Duodenal mucosa (tissue), 2 donors: Measurements from ENCODE around the gene JKAMP.
A peak's percentile ranks its signal among the peaks of the same experiment; 100 is the strongest.
"Not testable (repeated sequence)": the region's sequence is repeated elsewhere in the genome, so short reads cannot be mapped to it uniquely, and the experiment has no call there.

Source experiments
- H3K27ac ChIP-seq: one replicate; pipeline ENCODE4 v1.7.0; 2013; ENCODE audit warnings: low read depth, low read length
- H3K27me3 ChIP-seq, 2 donors: one replicate each; pipeline ENCODE4 v1.7.0; 2013; ENCODE audit warnings: low read length in 2 of 2, control low read depth in 1 of 2; ENCODE audit not compliant: insufficient read depth in 2 of 2, control insufficient read depth in 1 of 2
- H3K36me3 ChIP-seq, 2 donors: one replicate each; pipeline ENCODE4 v1.7.0; 2013; ENCODE audit warnings: low read length in 2 of 2, control low read depth in 1 of 2; ENCODE audit not compliant: insufficient read depth in 2 of 2, control insufficient read depth in 1 of 2
- H3K4me1 ChIP-seq, 2 donors: one replicate each; pipeline ENCODE4 v1.7.0; 2013; ENCODE audit warnings: low read length in 2 of 2, control low read depth in 1 of 2; ENCODE audit not compliant: insufficient read depth in 2 of 2, control insufficient read depth in 1 of 2
- H3K4me3 ChIP-seq, 2 donors: one replicate each; pipeline ENCODE4 v1.7.0; 2013; ENCODE audit warnings: low read length in 2 of 2, low read depth in 1 of 2
- H3K9ac ChIP-seq, 2 donors: one replicate each; pipeline ENCODE4 v1.7.0; 2013; ENCODE audit warnings: low read length in 2 of 2, low read depth in 1 of 2
- H3K9me3 ChIP-seq, 2 donors: one replicate each; pipeline ENCODE4 v1.7.0; 2013; ENCODE audit warnings: low read length in 2 of 2, control low read depth in 1 of 2; ENCODE audit not compliant: control insufficient read depth in 1 of 2

Gene JKAMP

GRCh38 chr14:59483819-59484638, at the start of gene JKAMP, which contains the start of gene L3HYPDH:
JKAMP (plus strand) TSS chr14:59484517; CDS start chr14:59484590, 73 bp downstream.
L3HYPDH (minus strand) TSS chr14:59484408; CDS start chr14:59484316, 92 bp downstream.
- Histone ChIP-seq H3K9me3 (no peaks in the 10 kb centered on the region), H3K27me3 (no peaks in the 10 kb centered on the region), H3K9ac (peak within 1 kb of the TSS; percentile 76 to 85), H3K36me3 (peaks cover under 1 to 3% of the 10 kb centered on the region in 2 donors), H3K27ac (peak within 1 kb of the TSS; percentile 79), H3K4me1 (peaks cover 46% of the 10 kb centered on the region in 2 donors), H3K4me3 (peak within 1 kb of the TSS; percentile 80 to 99)

GRCh38 chr14:59435101-59435500, 49.2 kb upstream of the JKAMP start:
- Histone ChIP-seq H3K36me3 (no peaks in the 10 kb centered on the region), H3K4me1 (no peaks in the 10 kb centered on the region), H3K27ac (no peak overlapping the region), H3K9ac (no peak overlapping the region), H3K4me3 (no peak overlapping the region), H3K27me3 (no peaks in the 10 kb centered on the region), H3K9me3 (no peaks in the 10 kb centered on the region)

- Histone ChIP-seq H3K9me3 (no peaks in the 10 kb centered on the region), H3K9ac (no peak overlapping the region), H3K27me3 (no peaks in the 10 kb centered on the region), H3K4me3 (no peak overlapping the region), H3K27ac (no peak overlapping the region), H3K36me3 (no peaks in the 10 kb centered on the region), H3K4me1 (no peaks in the 10 kb centered on the region)
Measured at GRCh38 chr14:59435987-59436386, 48.3 kb upstream of the JKAMP start.

- Histone ChIP-seq H3K4me3 (no peak overlapping the region), H3K27me3 (no peaks in the 10 kb centered on the region), H3K36me3 (no peaks in the 10 kb centered on the region), H3K9ac (no peak overlapping the region), H3K27ac (no peak overlapping the region), H3K9me3 (no peaks in the 10 kb centered on the region), H3K4me1 (no peaks in the 10 kb centered on the region)
Measured at GRCh38 chr14:59438195-59438647, 46.1 kb upstream of the JKAMP start.

GRCh38 chr14:59439256-59439965, 44.9 kb upstream of the JKAMP start:
- Histone ChIP-seq H3K9me3 (no peaks in the 10 kb centered on the region), H3K36me3 (no peaks in the 10 kb centered on the region), H3K4me1 (no peaks in the 10 kb centered on the region), H3K27me3 (no peaks in the 10 kb centered on the region), H3K27ac (no peak overlapping the region), H3K9ac (no peak overlapping the region), H3K4me3 (no peak overlapping the region)

GRCh38 chr14:59448673-59449072, 35.6 kb upstream of the JKAMP start:
- not testable (repeated sequence) for H3K4me3 ChIP-seq, H3K4me1 ChIP-seq, H3K27ac ChIP-seq, H3K36me3 ChIP-seq, H3K27me3 ChIP-seq, H3K9me3 ChIP-seq, H3K9ac ChIP-seq

- H3K27me3 ChIP-seq: no peaks in the 10 kb centered on the region
- no peak overlapping the region for H3K27ac ChIP-seq
- H3K4me1 ChIP-seq: no peaks in the 10 kb centered on the region
- no peak overlapping the region for H3K4me3 ChIP-seq
- H3K36me3 ChIP-seq: no peaks in the 10 kb centered on the region
- H3K9me3 ChIP-seq: no peaks in the 10 kb centered on the region
- H3K9ac ChIP-seq: no peak overlapping the region
Measured at GRCh38 chr14:59450716-59451115, 33.6 kb upstream of the JKAMP start.

GRCh38 chr14:59451849-59452248, 32.5 kb upstream of the JKAMP start:
- Histone ChIP-seq H3K27me3 (no peaks in the 10 kb centered on the region), H3K36me3 (no peaks in the 10 kb centered on the region), H3K9me3 (no peaks in the 10 kb centered on the region), H3K4me1 (no peaks in the 10 kb centered on the region), H3K9ac (no peak overlapping the region), H3K27ac (no peak overlapping the region), H3K4me3 (no peak overlapping the region)

GRCh38 chr14:59454139-59454538, 30.2 kb upstream of the JKAMP start:
- Histone ChIP-seq H3K4me3 (no peak overlapping the region), H3K27me3 (no peaks in the 10 kb centered on the region), H3K27ac (no peak overlapping the region), H3K4me1 (no peaks in the 10 kb centered on the region), H3K36me3 (no peaks in the 10 kb centered on the region), H3K9me3 (no peaks in the 10 kb centered on the region), H3K9ac (no peak overlapping the region)

- H3K36me3 ChIP-seq: no peaks in the 10 kb centered on the region
- H3K27me3 ChIP-seq: no peaks in the 10 kb centered on the region
- H3K9ac ChIP-seq: no peak overlapping the region
- H3K27ac ChIP-seq: no peak overlapping the region
- H3K4me1 ChIP-seq: no peaks in the 10 kb centered on the region
- no peaks in the 10 kb centered on the region for H3K9me3 ChIP-seq
- H3K4me3 ChIP-seq: no peak overlapping the region
Measured at GRCh38 chr14:59455411-59455810, 28.9 kb upstream of the JKAMP start.
